GM18505 (cell line): ENCODE measurements around the gene LCN6.
"Not testable (repeated sequence)": the region's sequence is repeated elsewhere in the genome, so short reads cannot be mapped to it uniquely, and the experiment has no call there.

ENCODE experiments used
- ATAC-seq: cut with Tn5 transposase; IDR thresholded peaks from one replicate; pipeline ENCODE4 v1.9.1; 2021; ENCODE audit not compliant: unreplicated experiment
- POLR2A ChIP-seq: IDR thresholded peaks from 4 replicates; pipeline ENCODE4 v1.6.1; 2011; ENCODE audit warnings: borderline replicate concordance; ENCODE audit not compliant: insufficient read depth, insufficient read length; ENCODE audit errors: extremely low read depth

Gene LCN6

DNA sequence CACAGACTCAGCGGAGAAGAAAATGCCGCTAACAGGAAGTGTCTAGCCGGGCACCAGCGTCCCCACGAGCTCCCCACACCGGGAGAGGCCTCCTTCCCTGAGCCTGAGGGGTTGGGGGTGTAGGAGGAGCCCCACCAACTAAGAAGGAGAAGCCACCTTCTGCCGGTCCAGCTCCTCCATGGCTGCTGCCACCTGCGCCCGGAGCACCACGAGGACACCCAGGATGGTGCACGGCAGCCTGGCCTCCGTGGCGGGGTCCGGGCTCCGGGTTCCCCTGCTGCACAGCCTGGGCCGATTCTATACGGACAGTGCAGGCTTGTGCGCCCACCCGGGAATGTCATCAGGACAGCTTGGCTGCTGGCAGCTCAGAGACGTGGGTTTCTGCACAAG lies 9.4 kb upstream of the LCN6 start:
- ATAC-seq: no peak
- TF ChIP-seq POLR2A: no peak

DNA sequence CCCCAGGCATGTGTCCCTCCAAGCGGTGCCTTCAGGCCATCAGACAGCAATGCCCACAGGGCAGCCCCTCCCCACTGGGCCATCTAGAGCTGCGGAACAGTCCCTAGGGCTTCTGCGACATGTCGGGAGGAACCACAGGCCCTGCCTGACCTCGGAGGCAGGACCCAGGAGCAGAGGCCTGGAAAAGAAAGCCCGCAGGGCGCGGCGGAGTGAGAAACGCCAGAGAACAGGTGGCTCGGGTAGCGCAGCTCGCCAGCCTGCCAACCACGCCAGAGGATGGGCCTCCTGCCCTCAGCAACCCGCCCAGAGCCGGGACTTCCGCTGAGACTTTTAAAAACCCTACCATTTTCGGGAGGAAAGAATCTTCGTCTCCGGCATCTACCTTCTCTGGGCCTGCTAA lies 9.0 kb upstream of the LCN6 start:
- no peak for TF ChIP-seq POLR2A

GRCh38 chr9:136756836-136757235 lies 8.5 kb upstream of the LCN6 start:
- ATAC-seq: no peak
- TF ChIP-seq POLR2A: no peak

More for the DNA sequence above, 9.0 kb upstream of the LCN6 start:
- ATAC-seq: no peak

DNA sequence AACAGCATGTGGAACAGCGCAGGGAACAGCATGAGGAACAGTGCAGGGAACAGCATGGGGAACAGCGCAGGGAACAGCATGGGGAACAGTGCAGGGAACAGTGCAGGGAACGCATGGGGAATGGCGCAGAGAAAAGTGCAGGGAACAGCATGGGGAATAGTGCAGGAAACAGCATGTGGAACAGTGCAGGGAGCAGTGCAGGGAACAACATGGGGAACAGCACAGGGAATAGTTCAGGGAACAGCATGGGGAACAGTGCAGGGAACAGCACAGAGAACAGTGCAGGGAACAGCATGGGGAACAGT lies 7.8 kb upstream of the LCN6 start:
- no peak for ATAC-seq
- no peak for TF ChIP-seq POLR2A

GRCh38 chr9:136755302-136756133 lies 7.2 kb upstream of the LCN6 start:
- not testable (repeated sequence) for ATAC-seq

DNA sequence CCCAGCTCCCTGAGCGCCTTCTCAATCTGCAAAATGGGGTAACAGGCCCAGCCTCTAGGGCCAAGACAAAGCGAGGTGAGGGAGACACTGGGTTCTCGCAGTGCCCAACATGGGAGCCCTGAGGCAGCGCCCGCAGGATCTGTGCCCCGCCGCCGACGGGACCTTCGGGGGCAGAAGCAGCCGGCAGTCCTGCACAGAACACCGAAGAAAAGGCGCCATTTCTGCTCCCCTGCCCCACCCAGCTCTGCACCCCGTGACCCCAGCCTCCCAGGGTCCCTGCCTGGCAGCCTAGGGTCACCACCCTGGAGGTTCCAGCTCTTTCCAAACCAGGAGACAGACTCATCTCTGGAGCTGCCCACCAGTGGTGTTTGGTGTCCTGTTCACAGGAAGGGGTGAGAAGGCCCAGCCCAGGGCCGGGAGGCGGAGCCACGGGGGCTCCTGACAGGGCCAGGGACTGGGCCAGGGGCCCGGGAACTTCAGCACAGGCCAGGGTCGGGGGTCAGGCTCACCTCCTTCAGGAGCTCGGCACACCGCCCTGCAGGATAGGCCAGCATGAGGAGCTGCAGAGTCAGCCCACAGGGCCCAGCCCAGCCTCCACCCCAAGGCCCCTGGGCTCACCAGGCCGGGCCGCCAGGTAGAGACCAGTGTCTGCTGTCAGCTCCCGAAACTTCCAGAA lies 6.4 kb upstream of the LCN6 start:
- TF ChIP-seq POLR2A: no peak
- no peak for ATAC-seq

DNA sequence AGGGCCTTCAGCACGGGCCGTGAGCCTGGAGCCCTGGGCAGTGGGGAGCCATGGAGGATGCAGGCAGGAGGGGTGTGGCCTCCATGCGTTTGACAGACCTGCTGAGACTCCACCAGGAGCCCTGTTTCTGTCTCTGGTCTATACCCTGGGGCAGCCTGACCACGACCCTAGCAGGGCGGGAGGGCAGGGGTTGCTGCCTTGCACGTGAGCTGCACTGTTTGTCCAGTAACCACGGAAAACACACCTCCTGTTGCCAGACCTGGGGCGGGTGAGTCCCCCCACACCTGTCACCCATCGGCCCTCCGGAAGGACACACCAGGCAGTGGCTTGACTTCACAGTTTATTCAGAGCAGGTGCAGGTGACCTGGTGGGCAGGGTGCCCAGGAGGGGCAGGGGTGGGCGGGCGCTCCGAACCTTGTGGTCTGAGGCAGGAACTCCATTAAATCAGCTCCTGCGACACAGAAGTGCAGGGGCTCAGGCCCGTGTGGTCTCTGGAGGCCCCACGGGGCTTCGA lies 5.8 kb upstream of the LCN6 start:
- no peak for ATAC-seq
- no peak for TF ChIP-seq POLR2A

DNA sequence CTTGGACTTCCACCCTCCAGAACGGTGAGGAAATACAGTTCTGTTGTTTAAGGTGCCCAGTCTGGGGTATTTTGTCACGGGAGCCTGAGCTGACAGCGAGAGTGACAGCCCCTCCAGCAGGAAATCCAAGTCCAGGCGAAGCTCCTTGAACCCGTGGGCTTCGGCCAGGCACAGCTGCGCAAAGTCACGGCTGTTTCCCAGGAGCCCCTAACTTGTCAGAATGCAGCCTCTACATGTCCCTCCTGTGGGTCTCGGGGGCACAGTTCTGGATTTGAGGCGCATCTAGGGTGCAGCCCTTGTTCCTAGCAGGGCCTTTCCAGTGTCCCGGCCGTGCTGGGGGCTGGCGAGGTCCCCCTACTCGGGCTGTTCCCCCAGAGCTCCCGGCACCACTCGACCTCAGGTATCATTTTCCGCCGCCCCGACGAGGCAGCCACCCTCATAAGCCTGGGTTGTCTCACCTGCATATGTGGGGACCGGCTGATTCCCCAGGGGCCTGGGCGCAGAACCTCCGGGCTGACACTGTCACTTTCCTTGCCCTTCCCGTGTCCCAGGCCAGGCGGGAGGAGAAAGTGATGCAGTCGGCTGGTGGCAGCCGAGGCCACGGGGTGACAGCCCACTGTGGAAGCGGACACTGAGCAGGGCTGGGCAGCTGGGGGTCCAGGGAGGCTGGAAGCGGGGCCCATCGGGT lies 5.2 kb upstream of the LCN6 start:
- no peak for ATAC-seq
- TF ChIP-seq POLR2A: no peak

- no peak for TF ChIP-seq POLR2A
- no peak for ATAC-seq
These were observed 3.5 kb upstream of the LCN6 start for GRCh38 chr9:136751814-136752213.

DNA sequence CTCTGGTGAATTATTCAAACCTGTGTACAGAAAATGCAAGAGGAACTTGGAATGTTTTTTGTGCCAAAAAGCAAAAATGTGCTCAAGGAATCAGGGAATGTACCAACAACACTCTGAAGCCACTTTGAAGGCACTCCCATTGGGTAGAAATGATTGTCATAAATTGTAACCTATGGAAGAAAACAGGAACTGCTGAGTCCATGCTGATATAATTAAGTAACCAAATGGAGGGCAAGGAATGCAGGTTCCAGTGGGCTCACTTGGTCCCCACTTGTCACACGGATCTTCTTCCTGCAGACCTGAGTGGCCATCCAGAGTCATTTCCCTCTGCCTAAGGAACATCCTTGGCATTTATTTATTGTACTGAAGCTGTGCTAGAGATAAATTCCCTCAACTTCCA lies 2.9 kb upstream of the LCN6 start:
- no peak for ATAC-seq
- no peak for TF ChIP-seq POLR2A

DNA sequence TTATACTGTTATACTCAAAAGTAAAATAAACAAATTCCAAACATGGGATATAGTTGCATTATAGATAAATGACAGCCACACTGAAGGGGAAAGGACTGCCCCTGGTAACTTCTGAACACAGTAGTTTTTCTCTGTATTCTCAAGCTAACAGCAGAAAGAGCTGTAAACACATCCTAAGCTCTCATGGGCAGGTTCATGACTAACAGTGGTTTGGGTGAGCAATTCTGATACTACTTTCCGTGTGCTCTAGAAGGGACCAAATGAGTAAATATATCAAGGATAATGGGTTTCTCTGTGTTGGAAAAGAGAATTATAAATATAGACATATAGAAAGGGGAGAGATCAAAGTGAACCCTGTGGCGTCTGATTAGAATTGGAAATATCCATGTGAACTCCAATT lies 2.2 kb upstream of the LCN6 start:
- ATAC-seq: no peak

DNA sequence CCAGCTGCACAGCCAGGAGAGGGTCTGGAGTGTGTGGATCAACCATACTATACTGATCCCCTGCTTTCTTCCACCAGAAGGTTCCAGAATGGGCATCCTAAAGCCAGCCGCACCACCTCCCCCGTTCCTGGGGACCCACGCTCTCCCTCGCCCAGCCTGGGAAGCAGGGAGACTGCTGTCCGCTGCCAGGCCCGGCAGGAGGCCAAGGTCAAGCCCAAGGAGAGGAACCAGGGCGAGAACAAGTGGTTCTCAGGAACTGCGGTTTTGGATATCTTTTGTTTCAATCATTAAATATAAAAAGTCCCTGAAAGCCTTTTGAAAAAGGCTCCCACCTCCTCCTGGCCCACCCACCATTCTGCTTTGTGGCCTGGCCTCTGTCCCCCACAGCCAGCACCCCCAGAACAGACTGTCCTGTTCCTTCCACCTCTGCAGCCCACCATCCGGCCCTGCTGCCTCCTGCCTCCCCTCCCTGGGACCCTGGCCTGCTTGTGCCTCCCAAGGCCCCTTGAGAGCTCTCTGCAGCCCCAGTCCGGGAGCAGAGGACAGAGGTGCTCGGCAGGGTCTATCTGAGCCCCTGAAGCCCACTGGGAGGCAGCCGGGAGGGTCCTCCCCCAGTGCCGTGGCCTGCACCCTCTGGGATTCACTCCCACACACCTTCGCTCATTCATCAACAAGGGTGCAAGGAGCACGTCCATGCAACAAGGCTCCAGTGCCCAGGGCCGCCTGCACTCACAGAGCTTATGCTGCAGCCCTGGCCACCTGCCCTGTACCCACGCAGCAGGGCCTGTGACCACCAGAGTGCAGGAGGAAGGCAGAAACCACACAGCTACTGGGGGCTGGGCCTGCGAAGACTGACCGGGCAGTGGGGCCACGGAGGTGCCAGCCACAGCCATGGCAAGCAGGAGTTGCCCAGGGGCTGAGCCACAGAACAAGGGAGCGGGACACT lies 614 bp upstream of the LCN6 start:
- no peak for ATAC-seq
- TF ChIP-seq POLR2A: no peak

More for the DNA sequence above, 2.2 kb upstream of the LCN6 start:
- no peak for TF ChIP-seq POLR2A
